CD14-positive monocyte (primary cell): ENCODE data around the gene MXRA8. TPM values are rescaled to one million over a fixed set of nuclear protein-coding genes. Genes with fewer than 3 reads are reported as not detected.
A peak's percentile ranks its signal among the peaks of the same experiment; 100 is the strongest.
"Not testable (repeated sequence)": the region's sequence is repeated elsewhere in the genome, so short reads cannot be mapped to it uniquely, and the experiment has no call there.

Experiments
- DNase-seq, 3 donors: peaks; one replicate each; pipeline ENCODE4 v3.0.0-alpha.2; 2011 to 2022
- H2AFZ ChIP-seq: 2 replicates; pipeline ENCODE4 v1.6.0; 2012; ENCODE audit warnings: mild to moderate bottlenecking, low read depth, low read length, inconsistent platforms; ENCODE audit not compliant: insufficient read depth, poor library complexity, severe bottlenecking
- H3K27ac ChIP-seq, 2 donors: 1 replicate in 1 of 2; 2 replicates in 1 of 2; pipeline ENCODE4 v1.5.1; 2012 to 2013; ENCODE audit warnings: low read length in 2 of 2, control low read depth in 1 of 2, inconsistent platforms in 1 of 2, low read depth in 1 of 2, mild to moderate bottlenecking in 1 of 2
- H3K27me3 ChIP-seq, 2 donors: one replicate each; pipeline versions ENCODE4 v1.6.0 to v1.6.1; 2011 to 2013; ENCODE audit warnings: low read length in 2 of 2; ENCODE audit not compliant: control insufficient read depth in 2 of 2, insufficient read depth in 2 of 2
- H3K36me3 ChIP-seq, 2 donors: replicated peaks in 1 of 2; 1 replicate in 1 of 2; 2 replicates in 1 of 2; pipeline versions ENCODE4 v1.5.1 to v1.6.1; 2012 to 2013; ENCODE audit warnings: low read length in 2 of 2, control low read depth in 1 of 2, inconsistent platforms in 1 of 2, mild to moderate bottlenecking in 1 of 2; ENCODE audit not compliant: insufficient read depth in 2 of 2, control insufficient read depth in 1 of 2
- H3K4me1 ChIP-seq, 2 donors: 1 replicate in 1 of 2; 2 replicates in 1 of 2; pipeline versions ENCODE4 v1.5.1 to v1.6.1; 2012 to 2013; ENCODE audit warnings: low read length in 2 of 2, control low read depth in 1 of 2, inconsistent platforms in 1 of 2, mild to moderate bottlenecking in 1 of 2, moderate library complexity in 1 of 2; ENCODE audit not compliant: insufficient read depth in 2 of 2, control insufficient read depth in 1 of 2
- H3K4me2 ChIP-seq: replicated peaks from 2 replicates; pipeline ENCODE3; 2012; ENCODE audit warnings: low read length, moderate library complexity, mild to moderate bottlenecking; ENCODE audit not compliant: poor library complexity, severe bottlenecking; ENCODE audit errors: extremely low read depth
- H3K4me3 ChIP-seq, 3 experiments: fragments of 200-600 bp in 1 of 3; sonication (generic) in 1 of 3; replicated peaks in 1 of 3; 1 replicate in 2 of 3; 2 replicates in 1 of 3; pipeline ENCODE4 v1.5.1; 2011 to 2013; ENCODE audit warnings: low read length in 3 of 3, mild to moderate bottlenecking in 3 of 3, control low read depth in 2 of 3, low read depth in 2 of 3, inconsistent platforms in 1 of 3, moderate library complexity in 1 of 3
- H3K79me2 ChIP-seq: 2 replicates; pipeline ENCODE4 v1.6.0; 2012; ENCODE audit warnings: mild to moderate bottlenecking, control low read depth, inconsistent platforms, low read length, moderate library complexity; ENCODE audit not compliant: insufficient read depth
- H3K9ac ChIP-seq: 2 replicates; pipeline ENCODE4 v1.6.0; 2017; ENCODE audit warnings: low read length, mild to moderate bottlenecking; ENCODE audit not compliant: insufficient read depth, poor library complexity, severe bottlenecking
- H3K9me3 ChIP-seq, 2 donors: replicated peaks in 1 of 2; 1 replicate in 1 of 2; 2 replicates in 1 of 2; pipeline versions ENCODE4 v1.5.1 to v1.6.1; 2012 to 2013; ENCODE audit warnings: low read length in 2 of 2, control low read depth in 1 of 2; ENCODE audit not compliant: control insufficient read depth in 1 of 2, insufficient read depth in 1 of 2
- H4K20me1 ChIP-seq: 2 replicates; pipeline ENCODE4 v1.6.0; 2012; ENCODE audit warnings: mild to moderate bottlenecking, low read length, control low read depth, moderate library complexity; ENCODE audit not compliant: insufficient read depth
- H3K27ac Mint-ChIP-seq, 7 donors: one replicate each; pipeline ENCODE4 v1.8.0; 2020; ENCODE audit warnings: mild to moderate bottlenecking in 7 of 7, mixed read lengths in 7 of 7, moderate library complexity in 6 of 7, inconsistent platforms in 2 of 7
- H3K27me3 Mint-ChIP-seq, 3 donors: one replicate each; pipeline ENCODE4 v1.8.0; 2021 to 2022; ENCODE audit warnings: low read depth in 3 of 3, mild to moderate bottlenecking in 3 of 3, mixed read lengths in 3 of 3, moderate library complexity in 3 of 3, inconsistent platforms in 1 of 3
- H3K36me3 Mint-ChIP-seq, 2 donors: one replicate each; pipeline ENCODE4 v1.8.0; 2020; ENCODE audit warnings: mixed read lengths in 2 of 2, inconsistent platforms in 1 of 2, mild to moderate bottlenecking in 1 of 2
- H3K4me1 Mint-ChIP-seq: one replicate; pipeline ENCODE4 v1.8.0; 2020; ENCODE audit warnings: mild to moderate bottlenecking, mixed read lengths
- H3K4me3 Mint-ChIP-seq, 2 donors: one replicate each; pipeline ENCODE4 v1.8.0; 2020; ENCODE audit warnings: mild to moderate bottlenecking in 2 of 2, mixed read lengths in 2 of 2, moderate library complexity in 1 of 2
- H3K9me3 Mint-ChIP-seq, 7 donors: one replicate each; pipeline ENCODE4 v1.8.0; 2020 to 2022; ENCODE audit warnings: mixed read lengths in 7 of 7, mild to moderate bottlenecking in 6 of 7, moderate library complexity in 6 of 7, inconsistent platforms in 2 of 7
- WGBS: methylation state at CpG from one replicate; pipeline ENCODE4 v1.1.5; 2013; ENCODE audit warnings: missing lambda C conversion rate; ENCODE audit not compliant: insufficient coverage; 5-methylcytosine and 5-hydroxymethylcytosine counted together
- intact Hi-C, 2 donors: fragments of 100-400 bp; cut with micrococcal nuclease; formaldehyde crosslinking; loops; one replicate each; pipeline versions ENCODE4 v1.15.0 to v1.15.1; 2023
- polyA plus RNA-seq, 3 donors: library from polyadenylated mRNA; depleted of rRNA in 1 of 3; unstranded in 2 of 3; stranded (reverse) in 1 of 3; fragments of 300-500 nt in 2 of 3; fragments of >200 nt in 1 of 3; fragmentation: Illumina TruSeq in 2 of 3; gene quantifications; 1 replicate in 2 of 3; 2 replicates in 1 of 3; pipeline ENCODE4 v1.2.3, GENCODE V29; 2012 to 2021
- TF ChIP-seq, protein P1 (sequence below): fragments of 200-600 bp; IDR thresholded peaks from one replicate; pipeline ENCODE4 v1.8.0; 2022; ENCODE audit warnings: antibody characterized with exemption, mild to moderate bottlenecking

Gene MXRA8
- polyA plus RNA-seq, 3 donors = not detected

DNA sequence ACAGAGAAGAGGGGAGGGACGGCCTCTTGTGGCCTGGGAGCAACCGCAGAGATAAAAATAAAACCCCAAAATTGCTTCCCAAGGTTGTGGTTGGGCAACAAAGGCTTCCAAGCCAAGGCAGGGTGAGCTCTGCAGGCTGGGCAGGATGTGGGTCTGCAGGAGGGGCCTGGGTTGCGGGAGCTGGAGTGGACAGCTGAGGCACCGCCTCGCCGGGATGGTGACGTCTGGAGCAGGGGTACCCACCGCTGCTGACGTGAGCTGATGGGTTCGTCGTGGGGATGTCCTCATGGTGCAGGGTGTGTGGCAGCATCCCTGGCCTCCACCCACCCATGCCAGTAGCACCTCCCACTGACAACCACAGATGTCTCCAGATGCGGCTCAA lies 13.0 kb upstream of the MXRA8 start:
- peak in 2 of 3 donors; percentile 29 to 49 for DNase-seq
- Histone ChIP-seq H3K4me1 (peaks cover 37 to 49% of the 10 kb centered on the region in 2 donors), H3K27ac (no peak overlapping the region), H4K20me1 (peaks cover 19% of the 10 kb centered on the region), H3K4me2 (peak overlapping the region; percentile 54), H3K4me3 (peak overlapping the region in 1 of 3 experiments; percentile 48), H3K9ac (peak overlapping the region; percentile 47), H3K79me2 (peaks cover 20% of the 10 kb centered on the region), H3K27me3 (no peaks in the 10 kb centered on the region), H3K9me3 (peaks cover 0 to 11% of the 10 kb centered on the region in 2 donors), H3K36me3 (peaks cover 0 to 9% of the 10 kb centered on the region in 2 donors), H2AFZ (no peak overlapping the region)
- H3K27me3 Mint-ChIP-seq = peaks cover 7 to 12% (median 10%) of the 10 kb centered on the region in 3 donors
- H3K9me3 Mint-ChIP-seq = peaks cover 0 to 3% (median 0%) of the 10 kb centered on the region in 7 donors
- WGBS = 0% methylated on average over 1 of the region's 12 CpGs
- no peak overlapping the region for H3K27ac Mint-ChIP-seq
- intact Hi-C loops = loop anchor here in 1 of 2 donors (10.0 kb wide), 2 partner anchors 257 to 357 kb away; partner anchors contain the start of genes C1orf159 and ISG15
- H3K4me3 Mint-ChIP-seq = peak overlapping the region in 1 of 2 donors; percentile 39
- peaks cover 8 to 12% of the 10 kb centered on the region in 2 donors for H3K36me3 Mint-ChIP-seq
- peaks cover 40% of the 10 kb centered on the region for H3K4me1 Mint-ChIP-seq
- TF ChIP-seq, protein P1, sequence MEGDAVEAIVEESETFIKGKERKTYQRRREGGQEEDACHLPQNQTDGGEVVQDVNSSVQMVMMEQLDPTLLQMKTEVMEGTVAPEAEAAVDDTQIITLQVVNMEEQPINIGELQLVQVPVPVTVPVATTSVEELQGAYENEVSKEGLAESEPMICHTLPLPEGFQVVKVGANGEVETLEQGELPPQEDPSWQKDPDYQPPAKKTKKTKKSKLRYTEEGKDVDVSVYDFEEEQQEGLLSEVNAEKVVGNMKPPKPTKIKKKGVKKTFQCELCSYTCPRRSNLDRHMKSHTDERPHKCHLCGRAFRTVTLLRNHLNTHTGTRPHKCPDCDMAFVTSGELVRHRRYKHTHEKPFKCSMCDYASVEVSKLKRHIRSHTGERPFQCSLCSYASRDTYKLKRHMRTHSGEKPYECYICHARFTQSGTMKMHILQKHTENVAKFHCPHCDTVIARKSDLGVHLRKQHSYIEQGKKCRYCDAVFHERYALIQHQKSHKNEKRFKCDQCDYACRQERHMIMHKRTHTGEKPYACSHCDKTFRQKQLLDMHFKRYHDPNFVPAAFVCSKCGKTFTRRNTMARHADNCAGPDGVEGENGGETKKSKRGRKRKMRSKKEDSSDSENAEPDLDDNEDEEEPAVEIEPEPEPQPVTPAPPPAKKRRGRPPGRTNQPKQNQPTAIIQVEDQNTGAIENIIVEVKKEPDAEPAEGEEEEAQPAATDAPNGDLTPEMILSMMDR = no peak

DNA sequence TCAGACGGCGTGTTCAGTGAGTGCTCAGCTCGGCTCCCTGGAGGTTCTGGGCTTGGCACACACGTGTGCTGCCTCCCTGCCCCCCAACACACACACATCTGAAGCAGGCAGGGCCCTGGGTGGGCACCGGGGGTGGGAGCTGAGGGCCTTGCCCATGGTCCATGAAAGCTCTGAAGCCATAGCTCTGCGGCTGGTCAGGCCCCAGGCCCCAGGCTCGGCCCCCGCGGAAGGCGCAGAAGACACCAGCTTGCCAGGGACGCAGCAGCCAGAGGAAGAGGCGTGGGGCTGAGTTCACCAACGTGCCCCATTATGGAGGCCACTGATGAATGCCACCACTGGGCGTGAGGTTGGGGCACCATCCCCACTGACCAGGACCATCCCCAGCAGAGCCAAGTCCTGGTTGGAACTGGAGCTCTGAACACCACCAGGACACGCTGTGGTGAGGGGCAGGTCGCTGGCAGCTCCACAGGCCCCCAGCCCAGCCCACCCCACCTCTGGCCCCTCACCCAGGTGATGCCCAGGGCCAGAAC lies 12.5 kb upstream of the MXRA8 start:
- Histone ChIP-seq H3K4me3 (peak overlapping the region in 1 of 3 experiments; percentile 48), H3K9me3 (peaks cover 0 to 16% of the 10 kb centered on the region in 2 donors), H3K4me1 (peaks cover 35 to 45% of the 10 kb centered on the region in 2 donors), H3K9ac (peak overlapping the region; percentile 15), H2AFZ (no peak overlapping the region), H3K79me2 (peaks cover 20% of the 10 kb centered on the region), H3K27ac (no peak overlapping the region), H3K4me2 (peak overlapping the region; percentile 54), H4K20me1 (peaks cover 19% of the 10 kb centered on the region), H3K27me3 (no peaks in the 10 kb centered on the region), H3K36me3 (peaks cover 0 to 9% of the 10 kb centered on the region in 2 donors)
- TF ChIP-seq, protein P1 = no peak
- WGBS = 73% methylated on average over 14 of the region's 16 CpGs
- Mint-ChIP-seq H3K27ac (no peak overlapping the region), H3K36me3 (peaks cover 8 to 12% of the 10 kb centered on the region in 2 donors), H3K27me3 (peaks cover 7 to 12% (median 10%) of the 10 kb centered on the region in 3 donors), H3K9me3 (peaks cover 0 to 3% (median 0%) of the 10 kb centered on the region in 7 donors), H3K4me1 (peaks cover 40% of the 10 kb centered on the region), H3K4me3 (no peak overlapping the region)
- DNase-seq = no peak
- intact Hi-C loops = loop anchor here in 1 of 2 donors (10.0 kb wide), 2 partner anchors 256 to 356 kb away; partner anchors contain the start of genes C1orf159 and ISG15

DNA sequence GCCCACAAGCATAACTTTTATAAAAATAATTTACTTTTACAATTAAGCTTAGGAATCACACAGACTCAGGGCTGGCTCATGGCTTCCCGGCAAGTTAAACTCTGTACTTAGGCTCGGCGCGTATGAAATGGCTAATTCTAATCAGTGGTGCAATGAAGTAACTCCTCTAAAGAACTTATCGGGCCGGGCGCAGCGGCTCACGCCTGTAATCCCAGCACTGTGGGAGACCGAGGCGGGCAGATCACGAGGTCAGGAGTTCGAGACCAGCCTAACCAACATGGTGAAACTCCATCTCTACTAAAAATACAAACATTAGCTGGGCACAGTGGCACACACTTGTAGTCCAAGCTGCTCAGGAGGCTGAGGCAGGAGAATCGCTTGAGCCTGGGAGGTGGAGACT lies 11.7 kb upstream of the MXRA8 start:
- not testable (repeated sequence) for H3K4me3 Mint-ChIP-seq, H3K27ac ChIP-seq, H2AFZ ChIP-seq, H3K4me2 ChIP-seq, DNase-seq, H3K27ac Mint-ChIP-seq, H3K36me3 ChIP-seq, H3K9me3 Mint-ChIP-seq, H3K9ac ChIP-seq, H3K27me3 ChIP-seq, H3K4me3 ChIP-seq
- Mint-ChIP-seq H3K36me3 (peaks cover 8 to 12% of the 10 kb centered on the region in 2 donors), H3K27me3 (peaks cover 7 to 12% (median 10%) of the 10 kb centered on the region in 3 donors), H3K4me1 (peaks cover 40% of the 10 kb centered on the region)
- peaks cover 32 to 43% of the 10 kb centered on the region in 2 donors for H3K4me1 ChIP-seq
- peaks cover 19% of the 10 kb centered on the region for H4K20me1 ChIP-seq
- 0% methylated on average over 1 of the region's 14 CpGs for WGBS
- intact Hi-C loops = loop anchor here in 1 of 2 donors (10.0 kb wide), 2 partner anchors 255 to 355 kb away; partner anchors contain the start of genes C1orf159 and ISG15
- H3K9me3 ChIP-seq = peaks cover 0 to 17% of the 10 kb centered on the region in 2 donors
- peaks cover 20% of the 10 kb centered on the region for H3K79me2 ChIP-seq
